Measurements from ENCODE around the gene AQP7.
"Not testable (repeated sequence)": the region's sequence is repeated elsewhere in the genome, so short reads cannot be mapped to it uniquely, and the experiment has no call there.

DNA sequence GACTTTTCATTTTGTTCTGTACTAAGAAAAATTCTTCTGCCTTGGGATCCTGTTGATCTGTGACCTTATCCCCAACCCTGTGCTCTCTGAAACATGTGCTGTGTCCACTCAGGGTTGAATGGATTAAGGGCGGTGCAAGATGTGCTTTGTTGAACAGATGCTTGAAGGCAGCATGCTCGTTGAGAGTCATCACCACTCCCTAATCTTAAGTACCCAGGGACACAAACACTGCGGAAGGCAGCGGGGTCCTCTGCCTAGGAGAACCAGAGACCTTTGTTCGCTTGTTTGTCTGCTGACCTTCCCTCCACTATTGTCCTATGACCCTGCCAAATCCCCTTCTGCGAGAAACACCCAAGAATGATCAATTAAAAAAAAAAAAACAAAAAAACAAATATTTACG lies 21.7 kb upstream of the AQP7 start:
- not testable (repeated sequence) for TF ChIP-seq CTCF (conservative IDR thresholded peaks at IDR 0.05 in 1 of 2, IDR thresholded peaks at IDR 0.05 in 1 of 2; ENCODE audit: low read depth in 1 of 2, low read length in 2 of 2); EZH2 (IDR thresholded peaks at IDR 0.05; ENCODE audit: low read length, missing control alignments)
